HCEC 1CT (cell line): ENCODE measurements around the gene ALKBH2.

Source experiments
- DNase-seq: peaks from one replicate; pipeline ENCODE4 v3.0.0-alpha.2; 2017

The ALKBH2 gene

GRCh38 chr12:109113661-109114321 is 20.5 kb upstream of the ALKBH2 start:
- DNase-seq = no peak

GRCh38 chr12:109112720-109113465 is 19.6 kb upstream of the ALKBH2 start:
- DNase-seq = no peak

GRCh38 chr12:109110988-109111495 is 17.8 kb upstream of the ALKBH2 start:
- peak; percentile 83 for DNase-seq

- no peak for DNase-seq
Measured at GRCh38 chr12:109109746-109110350, 16.6 kb upstream of the ALKBH2 start.

GRCh38 chr12:109105176-109105575 is 11.9 kb upstream of the ALKBH2 start:
- DNase-seq = no peak

- no peak for DNase-seq
Measured at GRCh38 chr12:109102491-109102890, 9.2 kb upstream of the ALKBH2 start.

GRCh38 chr12:109100741-109101140 is 7.5 kb upstream of the ALKBH2 start:
- no peak for DNase-seq

GRCh38 chr12:109099431-109100020 is 6.3 kb upstream of the ALKBH2 start:
- no peak for DNase-seq

GRCh38 chr12:109098651-109099050 is 5.4 kb upstream of the ALKBH2 start:
- no peak for DNase-seq

- peak; percentile 43 for DNase-seq
Measured at GRCh38 chr12:109098183-109098604, 4.9 kb upstream of the ALKBH2 start.

GRCh38 chr12:109097435-109098182 is 4.3 kb upstream of the ALKBH2 start, which contains the start of gene UNG:
Gene UNG (plus strand): TSS chr12:109097597. CDS start chr12:109097680, 83 bp downstream.
- peak; percentile 93 for DNase-seq

- no peak for DNase-seq
Measured at GRCh38 chr12:109097140-109097434, 3.8 kb upstream of the ALKBH2 start.

- DNase-seq = no peak
Measured at GRCh38 chr12:109092497-109093021, 713 bp downstream of the ALKBH2 start.

- no peak for DNase-seq
Measured at GRCh38 chr12:109089683-109090082, 3.6 kb downstream of the ALKBH2 start.

- peak; percentile 33 for DNase-seq
Measured at GRCh38 chr12:109088818-109089217, 4.5 kb downstream of the ALKBH2 start.

- DNase-seq = no peak
Measured at GRCh38 chr12:109087250-109087649, 6.0 kb downstream of the ALKBH2 start.

GRCh38 chr12:109085590-109085989 is 7.7 kb downstream of the ALKBH2 start:
- DNase-seq = no peak

- DNase-seq = no peak
Measured at GRCh38 chr12:109084425-109084824, 8.8 kb downstream of the ALKBH2 start.

GRCh38 chr12:109082751-109083150 is 10.5 kb downstream of the ALKBH2 start:
- DNase-seq = no peak

GRCh38 chr12:109074866-109075265 is 18.4 kb downstream of the ALKBH2 start:
- no peak for DNase-seq

GRCh38 chr12:109069307-109070271 is 23.7 kb downstream of the ALKBH2 start:
- DNase-seq = no peak
